ENCODE data around the gene SND1.
"Not testable (repeated sequence)": the region's sequence is repeated elsewhere in the genome, so short reads cannot be mapped to it uniquely, and the experiment has no call there.

SND1 gene

GRCh38 chr7:128109424-128109969 lies 457.5 kb downstream of the SND1 start:
- DNase-seq, result not testable (repeated sequence)

- no peak for DNase-seq
Measured at GRCh38 chr7:128110641-128111364, 458.8 kb downstream of the SND1 start.

DNA sequence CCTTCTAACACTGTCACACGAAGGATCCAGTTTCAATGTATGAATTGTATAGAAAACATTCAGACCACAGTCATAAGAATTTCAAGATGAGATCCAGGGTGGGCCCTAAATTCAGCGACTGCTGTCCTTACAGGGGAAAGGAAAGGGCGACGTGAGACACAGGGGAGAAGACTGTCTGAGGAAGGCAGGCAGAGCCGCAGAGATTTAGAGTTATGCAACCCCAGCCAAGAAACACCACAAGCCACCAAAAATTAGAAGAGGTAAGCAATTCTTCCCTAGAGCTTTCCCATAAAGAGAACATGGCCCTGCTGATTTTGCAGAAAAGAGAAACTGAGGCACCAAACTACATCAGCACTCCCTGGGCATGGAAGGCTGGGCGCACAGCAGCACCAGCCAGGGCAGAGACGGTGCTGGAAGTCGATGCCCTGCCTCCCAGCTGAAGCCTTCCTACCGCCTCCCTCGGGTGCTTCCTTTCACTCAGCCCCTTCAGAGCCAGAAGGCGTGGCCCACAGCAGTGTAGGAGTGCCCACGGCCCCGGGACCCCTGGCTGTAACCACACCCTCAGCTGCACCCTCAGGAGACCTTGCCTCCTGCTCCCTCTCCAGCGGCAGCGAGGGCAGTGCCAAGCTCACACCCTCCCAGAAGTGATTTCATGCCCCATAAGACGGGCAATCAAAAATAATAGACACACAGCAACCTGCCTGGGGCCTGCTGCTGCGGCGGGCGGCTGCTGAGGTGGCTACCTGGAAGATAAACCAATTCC lies 460.2 kb downstream of the SND1 start:
- DNase-seq, result peak; percentile 73

DNA sequence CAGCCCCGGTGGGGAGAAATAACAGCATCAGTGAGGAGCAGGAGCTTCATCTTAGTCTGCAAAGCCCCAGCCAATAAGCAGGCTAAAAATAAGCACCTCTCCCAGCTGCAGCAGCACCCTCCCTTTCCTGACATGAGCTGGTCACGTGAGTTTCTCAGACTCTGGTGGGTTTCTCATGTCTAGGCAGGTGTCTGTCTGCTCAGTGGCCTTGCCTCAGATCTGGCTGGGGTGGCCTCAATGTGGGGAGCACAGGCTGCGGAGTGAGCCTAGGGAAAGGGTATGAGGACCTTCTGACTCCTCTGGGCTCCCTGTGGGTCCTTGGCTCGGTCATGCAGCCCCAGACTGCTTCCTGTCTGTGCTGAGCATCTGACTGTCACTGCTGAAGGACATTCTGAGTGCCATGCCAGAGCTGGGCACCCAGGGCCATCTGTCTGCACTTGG lies 460.8 kb downstream of the SND1 start:
- DNase-seq, result peak; percentile 74

GRCh38 chr7:128113839-128114238 lies 461.8 kb downstream of the SND1 start:
- DNase-seq, result no peak

GRCh38 chr7:128114806-128115205 lies 462.8 kb downstream of the SND1 start:
- DNase-seq, result no peak

DNA sequence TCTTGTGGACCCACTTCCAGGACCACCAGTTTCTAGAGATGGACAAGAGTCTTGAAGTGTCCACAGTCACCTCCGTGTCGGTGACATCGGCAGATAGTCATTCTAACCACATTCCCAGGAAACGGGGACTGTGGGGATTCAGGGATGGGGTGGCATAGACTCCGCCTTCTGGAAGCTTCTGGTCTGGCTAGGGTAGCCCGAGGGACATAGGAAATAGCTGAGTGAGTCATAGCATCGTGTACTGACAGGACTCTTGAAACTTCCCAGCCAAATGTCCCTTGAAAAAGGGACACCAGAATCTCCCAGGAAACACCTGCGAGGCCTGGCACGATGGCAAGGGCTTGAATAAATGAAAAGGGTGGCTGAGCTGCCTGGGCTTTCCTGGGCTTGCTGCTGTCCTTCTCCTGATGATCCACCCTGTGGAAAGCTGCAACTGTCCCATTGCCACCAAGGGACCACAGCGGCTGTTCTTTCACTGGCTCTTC lies 463.4 kb downstream of the SND1 start:
- DNase-seq, result no peak

- no peak for DNase-seq
Measured at GRCh38 chr7:128115821-128116723, 464.1 kb downstream of the SND1 start.

DNA sequence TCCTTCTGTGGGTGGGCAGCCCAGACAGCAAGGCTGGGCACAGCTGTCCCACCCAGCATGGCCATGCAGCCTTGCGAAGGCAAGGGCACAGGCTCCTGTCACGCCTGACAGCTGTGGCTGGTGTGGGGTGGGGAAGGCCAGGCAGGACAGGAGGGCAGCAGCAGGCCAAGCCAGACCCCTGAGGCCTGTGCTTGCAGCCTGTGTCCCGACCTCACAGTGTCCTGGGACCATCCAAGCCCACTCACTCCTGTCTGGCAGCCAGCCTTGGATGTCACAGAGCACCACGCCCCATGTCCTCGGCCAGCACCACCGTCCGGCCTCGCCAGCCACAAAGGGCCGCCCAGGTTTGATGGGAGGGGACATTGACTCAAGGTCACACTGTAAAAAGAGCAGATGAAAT lies 464.7 kb downstream of the SND1 start:
- no peak for DNase-seq

DNA sequence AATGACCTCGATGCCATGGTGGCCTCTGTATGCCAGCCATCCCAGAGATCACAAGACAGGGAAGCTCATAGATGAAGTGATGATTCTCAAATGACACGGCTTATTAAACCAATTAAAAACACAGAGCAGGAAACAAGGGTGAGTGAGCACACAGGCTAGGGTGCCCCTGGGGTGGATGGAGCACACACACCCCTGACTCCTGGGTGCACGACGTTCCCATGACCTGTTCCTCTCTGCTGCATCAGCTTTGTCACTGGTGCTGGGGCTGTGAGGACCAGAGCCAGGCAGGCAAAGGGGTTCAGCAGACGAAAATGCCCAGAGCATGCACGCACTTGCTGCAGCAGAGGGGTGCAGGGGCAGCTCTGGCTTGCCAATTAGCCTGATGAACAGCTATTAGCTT lies 465.7 kb downstream of the SND1 start:
- no peak for DNase-seq

- DNase-seq, result no peak
Measured at GRCh38 chr7:128119036-128119435, 467.0 kb downstream of the SND1 start.

GRCh38 chr7:128120116-128120515 lies 468.1 kb downstream of the SND1 start:
- no peak for DNase-seq

DNA sequence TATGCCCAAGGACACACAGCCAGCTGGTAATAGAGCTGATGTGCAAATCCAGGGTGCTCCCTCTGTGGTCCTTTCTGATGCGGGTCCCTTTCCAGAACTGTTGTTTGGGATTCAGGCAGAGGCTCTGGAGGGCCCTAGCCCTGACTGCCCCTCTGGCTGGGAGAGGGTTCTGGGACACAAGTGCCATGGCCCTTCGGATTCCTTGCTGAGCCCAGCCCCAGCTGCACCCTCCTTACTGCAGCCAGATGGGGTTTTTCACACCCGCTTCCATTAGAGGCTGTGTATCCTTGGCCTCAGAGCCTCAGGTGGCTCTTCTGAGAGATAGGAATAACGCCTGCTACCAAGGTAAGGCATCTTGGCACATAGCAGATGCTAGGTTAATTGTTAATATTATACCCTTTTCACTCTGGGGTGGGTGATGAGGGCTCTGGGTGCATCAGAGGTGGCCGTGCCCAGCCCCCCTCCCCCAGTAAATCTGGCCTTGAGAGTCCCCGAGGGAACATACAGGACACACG lies 469.0 kb downstream of the SND1 start:
- DNase-seq, result no peak

GRCh38 chr7:128121711-128122530 lies 469.9 kb downstream of the SND1 start:
- DNase-seq, result no peak

DNA sequence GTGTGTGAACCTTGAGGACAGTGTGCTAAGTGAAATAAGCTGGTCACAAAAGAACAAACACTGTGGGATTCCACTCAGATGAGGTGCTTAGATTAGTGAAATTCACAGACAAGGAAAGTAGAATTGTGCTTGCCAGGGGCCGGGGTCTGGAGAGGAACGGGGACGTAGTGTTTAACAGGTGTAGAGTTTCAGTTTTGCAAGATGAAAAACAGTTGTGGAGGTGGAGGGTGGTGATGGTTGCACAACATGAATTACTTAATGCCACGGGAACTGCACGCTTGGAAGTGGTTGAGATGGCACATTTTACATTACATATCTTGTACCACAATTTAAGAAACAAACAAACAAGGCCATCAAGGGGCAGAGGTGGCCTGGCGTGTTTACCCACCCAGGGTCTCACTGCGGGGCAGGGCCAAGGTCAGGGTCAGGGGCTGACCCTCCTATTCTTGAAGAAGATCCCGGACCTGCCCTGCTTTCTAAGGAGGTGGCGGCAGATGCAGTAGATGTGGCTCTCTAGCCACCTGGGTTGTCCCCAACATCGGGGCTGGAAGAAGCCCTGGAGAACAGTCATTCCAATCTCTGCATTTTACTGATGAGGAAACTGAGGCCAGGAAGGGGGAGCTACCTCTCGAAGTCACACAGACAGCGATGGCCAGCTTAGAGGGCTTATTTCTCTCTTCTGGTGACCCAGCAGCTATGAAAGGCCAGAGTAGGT lies 470.7 kb downstream of the SND1 start:
- no peak for DNase-seq

GRCh38 chr7:128123291-128124037 lies 471.5 kb downstream of the SND1 start:
- no peak for DNase-seq

DNA sequence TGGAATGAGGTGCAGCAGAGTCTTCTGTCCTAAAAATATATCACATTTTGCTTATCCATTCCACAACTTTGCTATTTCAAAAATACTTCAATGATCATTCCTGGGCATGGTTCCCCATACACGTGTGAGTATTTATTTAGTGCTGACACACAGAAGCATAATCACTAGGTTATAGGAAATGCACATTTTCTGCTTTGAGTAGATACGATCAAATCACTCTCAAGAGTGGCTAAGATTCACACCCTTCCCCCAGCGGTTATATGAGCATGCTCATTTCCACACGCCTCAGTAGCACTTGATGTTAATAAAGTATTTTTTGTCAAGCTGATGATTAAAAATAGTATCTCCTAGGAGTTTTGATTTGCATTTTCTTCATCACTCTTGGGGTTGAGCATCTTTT lies 472.8 kb downstream of the SND1 start:
- no peak for DNase-seq

DNA sequence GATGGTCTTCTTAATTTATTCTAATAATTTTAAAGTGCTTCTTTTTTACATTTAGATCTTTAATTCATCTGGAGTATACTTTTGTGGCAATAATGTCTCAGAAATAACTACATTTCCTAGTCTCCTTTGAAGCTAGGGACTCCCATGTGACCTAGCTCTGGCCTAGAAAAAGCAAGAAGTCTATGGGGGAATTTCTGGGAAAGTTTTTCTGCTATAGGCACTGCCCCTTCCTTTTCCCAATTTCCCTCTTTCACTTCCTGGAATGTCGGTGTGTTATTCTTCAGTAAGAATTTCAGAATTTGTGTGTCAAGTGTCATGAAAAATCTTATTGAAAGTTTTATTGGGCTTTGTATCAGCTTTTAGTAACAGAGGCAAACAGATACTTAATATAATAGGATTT lies 473.8 kb downstream of the SND1 start:
- no peak for DNase-seq

- no peak for DNase-seq
Measured at GRCh38 chr7:128128401-128128800, 476.4 kb downstream of the SND1 start.

DNA sequence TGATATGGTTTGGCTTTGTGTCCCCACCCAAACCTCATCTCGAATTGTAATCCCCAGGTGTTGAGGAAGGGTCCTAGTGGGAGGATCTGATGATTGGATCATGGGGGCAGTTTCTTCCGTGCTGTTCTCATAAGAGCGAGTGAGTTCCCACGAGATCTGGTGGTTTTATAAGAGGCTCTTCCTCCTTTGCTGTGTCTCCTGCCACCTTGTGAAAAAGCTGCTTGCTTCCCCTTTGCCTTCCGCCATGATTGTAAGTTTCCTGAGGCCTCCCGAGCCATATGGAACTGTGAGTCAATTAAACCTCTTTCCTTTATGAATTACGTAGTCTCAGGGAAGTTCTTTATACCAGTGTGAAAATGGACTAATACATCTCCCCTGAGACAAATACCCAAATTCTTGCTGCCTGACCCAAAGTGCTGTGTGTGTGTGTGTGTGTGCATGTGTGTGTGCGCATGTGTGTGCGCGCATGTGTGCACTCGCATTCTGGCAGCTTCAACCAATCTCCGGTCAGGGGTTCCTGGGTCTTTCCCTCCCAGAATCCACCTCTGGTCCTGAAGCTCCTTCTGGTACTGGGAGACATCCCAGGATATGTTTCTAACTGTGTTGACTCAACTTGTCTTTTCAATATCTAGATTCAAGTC lies 477.4 kb downstream of the SND1 start:
- DNase-seq, result no peak
